PC-9 (cell line): ENCODE results near the gene SYNGR1.

Source experiments
- CTCF ChIP-seq: fragments of 200-600 bp; sonication (generic); conservative IDR thresholded peaks from 2 replicates; pipeline ENCODE4 v1.6.1; 2017; ENCODE audit warnings: mixed run types, antibody characterized with exemption, mild to moderate bottlenecking, moderate library complexity
- EZH2 ChIP-seq: fragments of 200-600 bp; sonication (generic); IDR thresholded peaks from 2 replicates; pipeline ENCODE4 v1.8.0; 2017; ENCODE audit warnings: antibody characterized with exemption, low read depth

DNA sequence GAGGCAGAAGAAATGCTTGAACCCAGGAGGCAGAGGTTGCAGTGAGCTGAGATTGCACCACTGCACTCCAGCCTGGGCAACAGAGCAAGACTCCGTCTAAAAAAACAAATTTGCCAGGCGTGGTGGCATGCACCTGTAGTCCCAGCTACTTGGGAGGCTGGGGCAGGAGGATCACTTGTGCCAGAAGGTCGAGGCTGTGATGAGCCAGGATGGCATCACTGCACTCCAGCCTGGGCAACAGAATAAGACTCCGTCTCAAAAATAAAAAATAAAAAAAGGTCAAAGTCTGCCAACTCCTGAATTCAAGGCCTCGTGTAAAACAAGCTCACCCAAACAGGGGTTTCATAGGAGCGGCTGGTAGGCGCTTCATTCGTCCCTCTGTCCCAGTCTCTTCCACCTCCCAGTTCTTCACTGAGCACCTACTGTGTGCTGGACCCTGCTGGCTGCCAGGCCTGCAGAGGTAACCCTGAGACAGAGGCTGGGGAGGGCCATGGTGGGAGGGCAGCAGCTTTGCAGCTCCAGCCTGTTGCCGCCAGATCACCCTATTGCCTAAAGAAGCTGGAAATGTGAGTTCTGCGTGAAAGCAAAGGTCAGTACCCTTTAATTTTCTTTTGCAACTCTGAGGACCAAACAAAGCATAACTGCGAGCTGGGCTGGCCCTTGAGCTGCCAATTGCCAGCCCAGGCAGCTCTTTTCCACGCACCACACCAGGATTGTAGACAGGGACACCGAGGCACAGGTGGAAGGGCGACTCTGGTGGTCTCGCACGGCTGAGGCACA is 45.7 kb upstream of the SYNGR1 start:
- TF ChIP-seq CTCF (no peak), EZH2 (no peak)
